Lower leg skin (tissue), 3 donors: Measurements from ENCODE around the gene UNC45A.

Experiments used
- POLR2A ChIP-seq, 2 donors: fragments of 450-650 bp; IDR thresholded peaks; one replicate each; pipeline ENCODE4 v1.6.1; 2016 to 2017; ENCODE audit warnings: antibody characterized with exemption in 2 of 2, mild to moderate bottlenecking in 1 of 2, moderate library complexity in 1 of 2
- TF ChIP-seq, protein P1 (sequence below), 3 donors: fragments of 450-650 bp; IDR thresholded peaks; one replicate each; pipeline ENCODE4 v1.5.1; 2016; ENCODE audit warnings: antibody characterized with exemption in 3 of 3, mild to moderate bottlenecking in 3 of 3, moderate library complexity in 2 of 3

DNA sequence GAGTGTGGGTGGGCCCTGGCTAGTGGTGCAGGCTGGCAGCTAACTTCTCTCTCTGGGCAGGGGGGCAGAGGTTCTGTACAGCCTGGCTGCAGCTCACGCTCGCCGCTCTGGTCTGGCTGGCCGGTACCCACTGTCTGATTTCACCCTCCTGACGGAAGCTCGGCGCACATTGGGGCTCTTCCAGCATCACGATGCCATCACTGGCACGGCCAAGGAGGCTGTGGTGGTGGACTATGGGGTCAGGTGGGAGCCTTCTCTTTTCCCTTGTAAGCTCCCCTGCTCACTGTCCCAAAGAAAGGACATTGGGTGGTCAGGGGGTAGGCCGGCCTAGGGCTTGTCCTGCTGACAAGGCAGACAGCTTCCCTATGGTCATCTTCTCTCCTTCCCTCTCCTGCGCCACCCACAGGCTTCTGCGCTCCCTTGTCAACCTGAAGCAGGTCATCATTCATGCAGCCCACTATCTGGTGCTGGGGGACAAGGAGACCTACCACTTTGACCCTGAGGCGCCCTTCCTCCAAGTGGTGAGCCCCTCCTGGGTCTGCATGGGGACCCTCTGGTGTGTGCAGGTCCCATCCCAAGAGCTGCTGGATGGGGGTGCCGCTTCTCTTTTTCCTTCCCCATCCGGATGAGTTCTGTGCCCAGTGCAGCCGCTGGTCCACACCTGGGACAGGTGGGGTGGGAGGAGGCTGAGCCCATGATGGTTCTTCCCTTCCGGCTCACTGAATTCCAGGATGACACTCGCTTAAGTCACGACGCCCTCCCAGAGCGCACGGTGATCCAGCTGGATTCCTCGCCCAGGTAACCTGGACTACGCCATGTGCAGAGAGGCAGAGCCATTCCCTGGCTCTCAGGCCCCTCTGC is 24.4 kb upstream of the UNC45A start:
- TF ChIP-seq, protein P1, sequence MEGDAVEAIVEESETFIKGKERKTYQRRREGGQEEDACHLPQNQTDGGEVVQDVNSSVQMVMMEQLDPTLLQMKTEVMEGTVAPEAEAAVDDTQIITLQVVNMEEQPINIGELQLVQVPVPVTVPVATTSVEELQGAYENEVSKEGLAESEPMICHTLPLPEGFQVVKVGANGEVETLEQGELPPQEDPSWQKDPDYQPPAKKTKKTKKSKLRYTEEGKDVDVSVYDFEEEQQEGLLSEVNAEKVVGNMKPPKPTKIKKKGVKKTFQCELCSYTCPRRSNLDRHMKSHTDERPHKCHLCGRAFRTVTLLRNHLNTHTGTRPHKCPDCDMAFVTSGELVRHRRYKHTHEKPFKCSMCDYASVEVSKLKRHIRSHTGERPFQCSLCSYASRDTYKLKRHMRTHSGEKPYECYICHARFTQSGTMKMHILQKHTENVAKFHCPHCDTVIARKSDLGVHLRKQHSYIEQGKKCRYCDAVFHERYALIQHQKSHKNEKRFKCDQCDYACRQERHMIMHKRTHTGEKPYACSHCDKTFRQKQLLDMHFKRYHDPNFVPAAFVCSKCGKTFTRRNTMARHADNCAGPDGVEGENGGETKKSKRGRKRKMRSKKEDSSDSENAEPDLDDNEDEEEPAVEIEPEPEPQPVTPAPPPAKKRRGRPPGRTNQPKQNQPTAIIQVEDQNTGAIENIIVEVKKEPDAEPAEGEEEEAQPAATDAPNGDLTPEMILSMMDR (IDR thresholded peaks at IDR 0.05): no peak
- no peak for TF ChIP-seq POLR2A (IDR thresholded peaks at IDR 0.05)
